IMR-90 (cell line): Measurements from ENCODE around the gene RPS6KA5. TPM values are rescaled to one million over a fixed set of nuclear protein-coding genes. Genes with fewer than 3 reads are reported as not detected.

Experiments
- ATAC-seq: fragments of 200-7000 bp; cut with Tn5 transposase; 2 replicates; pipeline ENCODE4 v1.9.1; 2020; ENCODE audit warnings: low read depth, mild to moderate bottlenecking, moderate library complexity
- BruUV-seq: library from RNA; stranded (reverse); fragments of 400-500 nt; replicated peaks from 2 replicates; lab custom pipeline; 2021; lab: Mats Ljungman, UMichigan
- CTCF ChIA-PET: fragments of 300-600 bp; formaldehyde crosslinking; extraction: SDS; loops from one replicate; lab custom pipeline; 2021; ENCODE audit warnings: antibody characterized with exemption; lab: Yijun Ruan, JAX
- POLR2A ChIA-PET: fragments of 300-600 bp; sonication (Branson Sonifier 250); formaldehyde crosslinking; loops from one replicate; lab custom pipeline; 2022; ENCODE audit warnings: antibody characterized with exemption; ENCODE audit not compliant: unreplicated experiment; lab: Charles Lee
- DNase-seq: peaks from one replicate; pipeline ENCODE4 v3.0.0; 2013
- H2AFZ ChIP-seq: replicated peaks from 2 replicates; pipeline ENCODE3; 2013; ENCODE audit warnings: low read length, mild to moderate bottlenecking; ENCODE audit not compliant: poor library complexity
- H2AK5ac ChIP-seq: 2 replicates; pipeline ENCODE4 v1.6.1; 2013; ENCODE audit warnings: low read depth, low read length, inconsistent platforms
- H2AK9ac ChIP-seq: replicated peaks from 2 replicates; pipeline ENCODE3; 2013; ENCODE audit warnings: mild to moderate bottlenecking, low read depth, low read length, moderate library complexity; ENCODE audit not compliant: poor library complexity
- H2BK120ac ChIP-seq: 2 replicates; pipeline ENCODE4 v1.6.1; 2013; ENCODE audit warnings: low read depth, low read length, inconsistent platforms
- H2BK15ac ChIP-seq: 3 replicates; pipeline ENCODE4 v1.6.1; 2013; ENCODE audit warnings: low read depth, low read length, inconsistent platforms
- H2BK20ac ChIP-seq: 2 replicates; pipeline ENCODE4 v1.6.1; 2013; ENCODE audit warnings: low read depth, mild to moderate bottlenecking, inconsistent platforms, low read length, moderate library complexity
- H2BK5ac ChIP-seq: 2 replicates; pipeline ENCODE4 v1.6.1; 2013; ENCODE audit warnings: mild to moderate bottlenecking, low read depth, low read length, inconsistent platforms; ENCODE audit not compliant: poor library complexity, severe bottlenecking
- H3K14ac ChIP-seq: replicated peaks from 2 replicates; pipeline ENCODE4 v1.6.1; 2013; ENCODE audit warnings: low read depth, low read length, inconsistent platforms
- H3K18ac ChIP-seq: 2 replicates; pipeline ENCODE4 v1.6.1; 2013; ENCODE audit warnings: low read depth, low read length, control low read depth
- H3K23ac ChIP-seq: 2 replicates; pipeline ENCODE4 v1.6.1; 2013; ENCODE audit warnings: low read depth, low read length, inconsistent platforms
- H3K27ac ChIP-seq: 2 replicates; pipeline ENCODE4 v1.5.1; 2013; ENCODE audit warnings: mild to moderate bottlenecking, control low read depth, low read length; ENCODE audit not compliant: insufficient read depth
- H3K27me3 ChIP-seq: 2 replicates; pipeline ENCODE4 v1.6.1; 2013; ENCODE audit warnings: low read length; ENCODE audit not compliant: control insufficient read depth, insufficient read depth
- H3K36me3 ChIP-seq: 2 replicates; pipeline ENCODE4 v1.6.1; 2013; ENCODE audit warnings: low read length, mixed read lengths; ENCODE audit not compliant: control insufficient read depth, insufficient read depth
- H3K4ac ChIP-seq: 2 replicates; pipeline ENCODE4 v1.6.1; 2013; ENCODE audit warnings: low read depth, low read length, inconsistent platforms
- H3K4me1 ChIP-seq: 2 replicates; pipeline ENCODE4 v1.6.1; 2013; ENCODE audit warnings: low read length, mixed read lengths; ENCODE audit not compliant: control insufficient read depth, insufficient read depth
- H3K4me2 ChIP-seq: 2 replicates; pipeline ENCODE4 v1.6.1; 2013; ENCODE audit warnings: low read depth, mild to moderate bottlenecking, control low read depth, low read length, moderate library complexity
- H3K4me3 ChIP-seq: 2 replicates; pipeline ENCODE4 v1.5.1; 2013; ENCODE audit warnings: low read depth, mild to moderate bottlenecking, control low read depth, low read length, moderate library complexity; ENCODE audit not compliant: insufficient read depth
- H3K56ac ChIP-seq: 2 replicates; pipeline ENCODE4 v1.6.1; 2013; ENCODE audit warnings: low read length, inconsistent platforms; ENCODE audit not compliant: insufficient read depth; ENCODE audit errors: extremely low read depth
- H3K79me1 ChIP-seq, 2 experiments: 2 replicates each; pipeline ENCODE4 v1.6.1; 2013; ENCODE audit warnings: low read length in 2 of 2, inconsistent platforms in 1 of 2, low read depth in 1 of 2
- H3K9ac ChIP-seq: 2 replicates; pipeline ENCODE4 v1.6.1; 2013; ENCODE audit warnings: low read depth, low read length, control low read depth
- H3K9me1 ChIP-seq: 2 replicates; pipeline ENCODE4 v1.6.1; 2013; ENCODE audit warnings: low read length, inconsistent platforms; ENCODE audit not compliant: insufficient read depth
- H3K9me3 ChIP-seq: 2 replicates; pipeline ENCODE4 v1.6.1; 2013; ENCODE audit warnings: low read length; ENCODE audit not compliant: control insufficient read depth, insufficient read depth
- H4K20me1 ChIP-seq: 2 replicates; pipeline ENCODE4 v1.6.1; 2013; ENCODE audit warnings: low read length, inconsistent platforms; ENCODE audit not compliant: insufficient read depth
- H4K5ac ChIP-seq: 2 replicates; pipeline ENCODE4 v1.6.1; 2013; ENCODE audit warnings: mild to moderate bottlenecking, low read depth, low read length, control low read depth
- H4K8ac ChIP-seq, 2 experiments: 2 replicates each; pipeline ENCODE4 v1.6.1; 2013; ENCODE audit warnings: low read depth in 2 of 2, low read length in 2 of 2, control low read depth in 1 of 2, inconsistent platforms in 1 of 2
- H4K91ac ChIP-seq: 2 replicates; pipeline ENCODE4 v1.6.1; 2013; ENCODE audit warnings: low read depth, low read length, inconsistent platforms; ENCODE audit not compliant: insufficient read depth
- BHLHE40 ChIP-seq: fragments of 150-350 bp; IDR thresholded peaks from 2 replicates; pipeline ENCODE4 v1.6.1; 2016; ENCODE audit warnings: mild to moderate bottlenecking, low read depth, low read length
- CEBPB ChIP-seq: IDR thresholded peaks from 2 replicates; pipeline ENCODE4 v1.6.1; 2012; ENCODE audit warnings: low read depth, low read length, improper control_type of control experiment
- CHD1 ChIP-seq: IDR thresholded peaks from 2 replicates; pipeline ENCODE4 v1.6.1; 2012; ENCODE audit warnings: low read depth, low read length, improper control_type of control experiment
- CTCF ChIP-seq: conservative IDR thresholded peaks from 2 replicates; pipeline ENCODE4 v1.5.1; 2012; ENCODE audit warnings: mild to moderate bottlenecking, low read depth, low read length, improper control_type of control experiment
- FOS ChIP-seq: fragments of 150-350 bp; IDR thresholded peaks from 2 replicates; pipeline ENCODE4 v1.6.1; 2016; ENCODE audit warnings: low read depth, low read length
- MAFK ChIP-seq: IDR thresholded peaks from 2 replicates; pipeline ENCODE4 v1.6.1; 2012; ENCODE audit warnings: low read depth, low read length, improper control_type of control experiment
- MAZ ChIP-seq: IDR thresholded peaks from 2 replicates; pipeline ENCODE4 v1.6.1; 2012; ENCODE audit warnings: low read depth, mild to moderate bottlenecking, low read length, improper control_type of control experiment, moderate library complexity, borderline replicate concordance
- MXI1 ChIP-seq: IDR thresholded peaks from 2 replicates; pipeline ENCODE4 v1.6.1; 2012; ENCODE audit warnings: low read depth, mild to moderate bottlenecking, low read length, moderate library complexity, borderline replicate concordance
- NFE2L2 ChIP-seq: fragments of 150-350 bp; IDR thresholded peaks from 2 replicates; pipeline ENCODE4 v1.6.1; 2016; ENCODE audit warnings: low read depth, mild to moderate bottlenecking, low read length
- POLR2A ChIP-seq: IDR thresholded peaks from 2 replicates; pipeline ENCODE4 v1.6.1; 2012; ENCODE audit warnings: mild to moderate bottlenecking, low read depth, low read length
- RAD21 ChIP-seq: IDR thresholded peaks from 2 replicates; pipeline ENCODE4 v1.6.1; 2012; ENCODE audit warnings: low read length, improper control_type of control experiment
- RCOR1 ChIP-seq: IDR thresholded peaks from 2 replicates; pipeline ENCODE4 v1.6.1; 2012; ENCODE audit warnings: mild to moderate bottlenecking, low read length, improper control_type of control experiment; ENCODE audit not compliant: insufficient replicate concordance
- RFX5 ChIP-seq: IDR thresholded peaks from 2 replicates; pipeline ENCODE4 v1.8.0; 2012; ENCODE audit warnings: low read depth, mild to moderate bottlenecking, low read length, moderate library complexity
- SMC3 ChIP-seq: fragments of 150-350 bp; IDR thresholded peaks from 2 replicates; pipeline ENCODE4 v1.6.1; 2016; ENCODE audit warnings: low read depth, mild to moderate bottlenecking, antibody characterized with exemption, low read length, moderate library complexity
- USF2 ChIP-seq: fragments of 150-350 bp; IDR thresholded peaks from 2 replicates; pipeline ENCODE4 v1.6.1; 2017; ENCODE audit warnings: mild to moderate bottlenecking, antibody characterized with exemption, low read length, low read depth
- WGBS, 2 experiments: methylation state at CpG; one replicate each; pipeline versions ENCODE4 v1.1.5 to v1.1.7; 2013; ENCODE audit warnings: missing lambda C conversion rate in 2 of 2; ENCODE audit not compliant: insufficient read length in 1 of 2; ENCODE audit errors: extremely low coverage in 2 of 2; 5-methylcytosine and 5-hydroxymethylcytosine counted together
- dilution Hi-C: fragments of 300-500 bp; cut with HindIII; formaldehyde crosslinking; loops from one replicate; pipeline ENCODE4 v1.14.3; 2018; ENCODE audit warnings: low sequenced_read_pairs; ENCODE audit not compliant: unreplicated experiment
- in situ Hi-C: fragments of 300-500 bp; cut with MboI; formaldehyde crosslinking; loops from 3 replicates; pipeline ENCODE4 v1.14.3; 2019; ENCODE audit warnings: low sequenced_read_pairs, inconsistent platforms, mixed read lengths
- intact Hi-C: fragments of 100-400 bp; cut with micrococcal nuclease; formaldehyde crosslinking; loops from 2 replicates; pipeline ENCODE4 v1.10.0; 2022
- polyA plus RNA-seq, 3 experiments: library from polyadenylated mRNA; depleted of rRNA; stranded (reverse); fragments of >200 nt; gene quantifications; 2 replicates each; pipeline ENCODE4 v1.2.3, GENCODE V29; 2012; ENCODE audit warnings: low replicate concordance in 1 of 3
- total RNA-seq: library from RNA; depleted of rRNA; stranded (reverse); fragments of >200 nt; gene quantifications from 2 replicates; pipeline ENCODE4 v1.2.3, GENCODE V29; 2012
- TF ChIP-seq, protein P1 (sequence below): fragments of 150-350 bp; IDR thresholded peaks from 2 replicates; pipeline ENCODE4 v1.6.1; 2016; ENCODE audit warnings: low read depth, mild to moderate bottlenecking, low read length, moderate library complexity, borderline replicate concordance

The RPS6KA5 gene
- total and polyA plus RNA-seq, 2 of the 4 experiments (the other 2 are of a cell fraction): 0.36 TPM

DNA sequence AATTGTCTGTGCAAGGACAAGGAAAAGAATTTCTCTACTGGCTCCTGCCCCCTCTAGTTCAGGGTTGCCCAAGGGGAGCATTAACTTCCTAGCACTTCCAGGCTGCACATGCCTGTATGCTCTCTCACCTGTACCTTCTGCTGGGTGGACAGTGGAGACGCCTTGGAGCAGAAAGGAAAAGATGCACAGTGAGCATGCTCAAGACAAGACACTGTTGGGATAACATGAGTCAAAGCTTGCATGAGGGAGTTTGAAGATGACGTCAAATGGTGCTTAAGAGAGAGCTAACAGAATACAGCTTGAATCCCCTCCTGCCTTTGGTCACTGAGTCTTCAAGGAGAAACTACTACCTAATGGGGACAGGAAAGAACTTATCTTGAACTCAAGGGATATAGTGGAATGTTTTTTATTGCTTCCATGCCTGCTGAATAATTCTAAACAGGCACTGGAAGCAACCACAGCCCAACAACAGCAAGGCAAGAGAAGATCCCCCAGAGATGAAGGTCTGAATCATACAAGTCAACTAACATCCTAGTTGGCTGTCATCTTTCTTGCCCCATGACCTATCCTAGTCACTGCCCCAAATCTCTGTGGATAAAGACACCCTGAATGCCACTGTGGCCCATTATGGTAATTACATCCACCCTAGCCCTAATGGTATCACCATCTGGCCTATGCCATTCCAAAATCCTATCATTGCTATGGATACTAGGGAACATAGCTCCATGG lies 23.5 kb downstream of the RPS6KA5 start:
- Histone ChIP-seq H4K8ac (no peak overlapping the region), H3K4ac (no peak overlapping the region), H2BK20ac (no peak overlapping the region), H4K5ac (no peak overlapping the region), H3K23ac (no peak overlapping the region), H3K18ac (no peak overlapping the region), H3K14ac (no peak overlapping the region), H3K9ac (no peak overlapping the region), H3K79me1 (no peaks in the 10 kb centered on the region), H2AK5ac (no peak overlapping the region), H4K91ac (no peak overlapping the region), H2BK120ac (no peak overlapping the region), H3K27ac (no peak overlapping the region), H3K56ac (no peak overlapping the region), H3K4me2 (no peak overlapping the region), H3K36me3 (no peaks in the 10 kb centered on the region), H3K9me3 (no peaks in the 10 kb centered on the region), H3K9me1 (no peaks in the 10 kb centered on the region), H3K4me1 (no peaks in the 10 kb centered on the region), H4K20me1 (no peaks in the 10 kb centered on the region), H3K27me3 (no peaks in the 10 kb centered on the region), H2AFZ (no peak overlapping the region), H2AK9ac (no peak overlapping the region), H2BK15ac (no peak overlapping the region), H2BK5ac (no peak overlapping the region), H3K4me3 (no peak overlapping the region)
- no TSS peak for BruUV-seq
- DNase-seq (no peak), ATAC-seq (no peak)
- POLR2A ChIA-PET: no interaction called here
- no CpG with 5 or more reads among the region's 2 CpGs for WGBS, 2 experiments
- dilution Hi-C loops (no loop called here), in situ Hi-C loops (no loop called here), intact Hi-C loops (no loop called here)
- TF ChIP-seq RFX5 (no peak), RAD21 (no peak), USF2 (no peak), SMC3 (no peak), CHD1 (no peak), CEBPB (no peak), NFE2L2 (no peak), RCOR1 (no peak), MAFK (no peak), CTCF (no peak), BHLHE40 (no peak), FOS (no peak), MAZ (no peak), POLR2A (no peak), MXI1 (no peak)
- TF ChIP-seq, protein P1, sequence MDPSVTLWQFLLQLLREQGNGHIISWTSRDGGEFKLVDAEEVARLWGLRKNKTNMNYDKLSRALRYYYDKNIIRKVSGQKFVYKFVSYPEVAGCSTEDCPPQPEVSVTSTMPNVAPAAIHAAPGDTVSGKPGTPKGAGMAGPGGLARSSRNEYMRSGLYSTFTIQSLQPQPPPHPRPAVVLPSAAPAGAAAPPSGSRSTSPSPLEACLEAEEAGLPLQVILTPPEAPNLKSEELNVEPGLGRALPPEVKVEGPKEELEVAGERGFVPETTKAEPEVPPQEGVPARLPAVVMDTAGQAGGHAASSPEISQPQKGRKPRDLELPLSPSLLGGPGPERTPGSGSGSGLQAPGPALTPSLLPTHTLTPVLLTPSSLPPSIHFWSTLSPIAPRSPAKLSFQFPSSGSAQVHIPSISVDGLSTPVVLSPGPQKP: no peak
- CTCF ChIA-PET: no interaction called here
